Esophagus squamous epithelium (tissue), 5 donors: ENCODE measurements around the gene RNF17. TPM values are rescaled to one million over a fixed set of nuclear protein-coding genes. Genes with fewer than 3 reads are reported as not detected.

Source experiments
- DNase-seq: peaks from one replicate; lab custom pipeline; 2025; lab: John Stamatoyannopoulos, UW
- H3K27ac ChIP-seq, 4 donors: fragments of 200-600 bp; sonication (generic); one replicate each; pipeline ENCODE4 v1.5.1; 2016 to 2019; ENCODE audit warnings: mild to moderate bottlenecking in 1 of 4
- H3K27me3 ChIP-seq, 4 donors: fragments of 200-600 bp; sonication (generic); 1 replicate in 3 of 4; 2 replicates in 1 of 4; pipeline versions ENCODE4 v1.5.1 to v1.6.0; 2017 to 2021; ENCODE audit warnings: antibody characterized with exemption in 1 of 4
- H3K36me3 ChIP-seq, 3 donors: fragments of 200-600 bp; sonication (generic); one replicate each; pipeline ENCODE4 v1.5.1; 2016 to 2019
- H3K4me1 ChIP-seq, 3 donors: fragments of 200-600 bp; sonication (generic); one replicate each; pipeline ENCODE4 v1.5.1; 2017 to 2019
- H3K4me3 ChIP-seq, 4 donors: fragments of 200-600 bp; sonication (generic); 1 replicate in 3 of 4; 2 replicates in 1 of 4; pipeline ENCODE4 v1.5.1; 2016 to 2019; ENCODE audit warnings: mild to moderate bottlenecking in 2 of 4, moderate library complexity in 1 of 4
- H3K9me3 ChIP-seq, 3 donors: fragments of 200-600 bp; sonication (generic); one replicate each; pipeline ENCODE4 v1.5.1; 2016 to 2019
- CTCF ChIP-seq, 6 experiments: fragments of 450-650 bp in 4 of 6; fragments of 200-600 bp in 2 of 6; sonication (generic) in 2 of 6; IDR thresholded peaks; one replicate each; pipeline ENCODE4 v1.5.1; 2016 to 2019; ENCODE audit warnings: antibody characterized with exemption in 6 of 6, mild to moderate bottlenecking in 4 of 6, moderate library complexity in 4 of 6
- POLR2A ChIP-seq, 4 donors: fragments of 450-650 bp; IDR thresholded peaks; one replicate each; pipeline ENCODE4 v1.6.1; 2017; ENCODE audit warnings: antibody characterized with exemption in 4 of 4, mild to moderate bottlenecking in 4 of 4, moderate library complexity in 3 of 4
- WGBS, 2 donors: methylation state at CpG; one replicate each; pipeline ENCODE4 v1.1.5; 2018; 5-methylcytosine and 5-hydroxymethylcytosine counted together
- intact Hi-C: fragments of 100-400 bp; cut with DNase I; formaldehyde crosslinking; loops from one replicate; pipeline ENCODE4 v1.15.0; 2022
- total RNA-seq, 4 donors: library from RNA; depleted of rRNA; stranded (reverse); fragments of >200 nt; gene quantifications; one replicate each; pipeline ENCODE4 v1.1.0, GENCODE V29; 2016
- donor health status: DM: yes; HTN: yes; CAD: no.

Gene RNF17
- total RNA-seq, 4 donors from 2014 or later = 0.38 TPM; not detected in 3

- TF ChIP-seq POLR2A (IDR thresholded peaks at IDR 0.05) (no peak), CTCF (IDR thresholded peaks at IDR 0.05) (no peak)
- peaks cover 0 to 56% (median 0%) of the 10 kb centered on the region in 3 donors for H3K36me3 ChIP-seq
Measured at GRCh38 chr13:24890256-24890655, 126.3 kb downstream of the RNF17 start.

GRCh38 chr13:24891476-24892108, 127.6 kb downstream of the RNF17 start:
- WGBS, 2 donors = 95 to 98% methylated on average over 15 to 18 of the region's 18 CpGs
- H3K4me1 ChIP-seq = no peaks in the 10 kb centered on the region
- H3K4me3 ChIP-seq = no peak overlapping the region
- peaks cover 0 to 50% (median 0%) of the 10 kb centered on the region in 3 donors for H3K36me3 ChIP-seq
- H3K27ac ChIP-seq = no peak overlapping the region
- H3K27me3 ChIP-seq = no peaks in the 10 kb centered on the region
- no peaks in the 10 kb centered on the region for H3K9me3 ChIP-seq
- intact Hi-C loops = no loop called here
- TF ChIP-seq CTCF (IDR thresholded peaks at IDR 0.05) (no peak), POLR2A (IDR thresholded peaks at IDR 0.05) (no peak)
- DNase-seq = no peak

More at GRCh38 chr13:24890256-24890655, 126.3 kb downstream of the RNF17 start:
- 94 to 97% methylated on average over 7 of the region's 7 CpGs for WGBS, 2 donors
- H3K4me3 ChIP-seq = no peak overlapping the region
- no peak for DNase-seq
- H3K27me3 ChIP-seq = no peaks in the 10 kb centered on the region
- H3K4me1 ChIP-seq = no peaks in the 10 kb centered on the region
- H3K9me3 ChIP-seq = no peaks in the 10 kb centered on the region
- H3K27ac ChIP-seq = no peak overlapping the region
- intact Hi-C loops = no loop called here

GRCh38 chr13:24892829-24893228, 128.9 kb downstream of the RNF17 start:
- Histone ChIP-seq H3K36me3 (peaks cover 0 to 56% (median 0%) of the 10 kb centered on the region in 3 donors), H3K27ac (no peak overlapping the region), H3K9me3 (no peaks in the 10 kb centered on the region), H3K27me3 (no peaks in the 10 kb centered on the region), H3K4me3 (no peak overlapping the region), H3K4me1 (no peaks in the 10 kb centered on the region)
- DNase-seq = no peak
- intact Hi-C loops = no loop called here
- WGBS, 2 donors = 86 to 100% methylated on average over 7 of the region's 7 CpGs
- TF ChIP-seq CTCF (IDR thresholded peaks at IDR 0.05) (no peak), POLR2A (IDR thresholded peaks at IDR 0.05) (no peak)

GRCh38 chr13:24893863-24894262, 129.9 kb downstream of the RNF17 start:
- Histone ChIP-seq H3K27ac (no peak overlapping the region), H3K36me3 (peaks cover 0 to 63% (median 0%) of the 10 kb centered on the region in 3 donors), H3K4me1 (no peaks in the 10 kb centered on the region), H3K27me3 (no peaks in the 10 kb centered on the region), H3K4me3 (no peak overlapping the region), H3K9me3 (no peaks in the 10 kb centered on the region)
- DNase-seq = no peak
- whole genome bisulfite sequencing, 2 donors = 93 to 95% methylated on average over 12 of the region's 12 CpGs
- TF ChIP-seq POLR2A (IDR thresholded peaks at IDR 0.05) = no peak
- no peak for TF ChIP-seq CTCF (IDR thresholded peaks at IDR 0.05)
- intact Hi-C loops = no loop called here

GRCh38 chr13:24894277-24894971, 130.5 kb downstream of the RNF17 start:
- H3K27ac ChIP-seq = no peak overlapping the region
- no peak overlapping the region for H3K4me3 ChIP-seq
- H3K9me3 ChIP-seq = no peaks in the 10 kb centered on the region
- no peaks in the 10 kb centered on the region for H3K27me3 ChIP-seq
- TF ChIP-seq POLR2A (IDR thresholded peaks at IDR 0.05) (no peak), CTCF (IDR thresholded peaks at IDR 0.05) (no peak)
- WGBS, 2 donors = 89 to 96% methylated on average over 26 to 29 of the region's 29 CpGs
- intact Hi-C loops = no loop called here
- no peaks in the 10 kb centered on the region for H3K4me1 ChIP-seq
- H3K36me3 ChIP-seq = peaks cover 0 to 67% (median 0%) of the 10 kb centered on the region in 3 donors
- DNase-seq = no peak
